Activated CD8-positive, alpha-beta T cell treated with anti-CD3 and anti-CD28 coated beads for 36 hours (primary cell): ENCODE results near the gene SPOCK2. TPM values are rescaled to one million over a fixed set of nuclear protein-coding genes. Genes with fewer than 3 reads are reported as not detected.

ENCODE experiments used
- ATAC-seq: fragments of 200-7000 bp; cut with Tn5 transposase; one replicate; pipeline ENCODE4 v1.10.0; 2021; ENCODE audit warnings: mild to moderate bottlenecking, moderate library complexity
- CTCF ChIA-PET: fragments of 350-600 bp; sonication (Branson Sonifier 250); formaldehyde crosslinking; loops from one replicate; lab custom pipeline; 2021; ENCODE audit warnings: antibody characterized with exemption; lab: Charles Lee
- POLR2A ChIA-PET: fragments of 350-600 bp; sonication (Branson Sonifier 250); formaldehyde crosslinking; loops from one replicate; lab custom pipeline; 2021; ENCODE audit warnings: antibody characterized with exemption; lab: Charles Lee
- DNase-seq: peaks from one replicate; pipeline ENCODE4 v3.0.0-alpha.2; 2020
- H3K27ac Mint-ChIP-seq: one replicate; pipeline ENCODE4 v1.8.0; 2021; ENCODE audit warnings: mild to moderate bottlenecking, mixed read lengths
- H3K27me3 Mint-ChIP-seq: one replicate; pipeline ENCODE4 v1.8.0; 2021; ENCODE audit warnings: mixed read lengths
- H3K36me3 Mint-ChIP-seq: one replicate; pipeline ENCODE4 v1.8.0; 2021; ENCODE audit warnings: low read depth, mixed read lengths
- H3K4me1 Mint-ChIP-seq: one replicate; pipeline ENCODE4 v1.8.0; 2021; ENCODE audit warnings: low read depth, mixed read lengths
- H3K4me3 Mint-ChIP-seq: one replicate; pipeline ENCODE4 v1.8.0; 2021; ENCODE audit warnings: mild to moderate bottlenecking, moderate library complexity, mixed read lengths
- H3K9me3 Mint-ChIP-seq: one replicate; pipeline ENCODE4 v1.8.0; 2021; ENCODE audit warnings: mixed read lengths
- intact Hi-C: fragments of 100-400 bp; cut with micrococcal nuclease; formaldehyde crosslinking; loops from one replicate; pipeline ENCODE4 v1.10.0; 2022
- total RNA-seq, 2 experiments: library from RNA; stranded (reverse); gene quantifications; one replicate each; pipeline ENCODE4 v1.2.3, GENCODE V29; 2021
- TF ChIP-seq, protein P1 (sequence below): fragments of 200-600 bp; IDR thresholded peaks from one replicate; pipeline ENCODE4 v1.8.0; 2022; ENCODE audit warnings: antibody characterized with exemption, mild to moderate bottlenecking

SPOCK2 gene
- total RNA-seq, 2 experiments from 2014 or later: 134 to 135 TPM

DNA sequence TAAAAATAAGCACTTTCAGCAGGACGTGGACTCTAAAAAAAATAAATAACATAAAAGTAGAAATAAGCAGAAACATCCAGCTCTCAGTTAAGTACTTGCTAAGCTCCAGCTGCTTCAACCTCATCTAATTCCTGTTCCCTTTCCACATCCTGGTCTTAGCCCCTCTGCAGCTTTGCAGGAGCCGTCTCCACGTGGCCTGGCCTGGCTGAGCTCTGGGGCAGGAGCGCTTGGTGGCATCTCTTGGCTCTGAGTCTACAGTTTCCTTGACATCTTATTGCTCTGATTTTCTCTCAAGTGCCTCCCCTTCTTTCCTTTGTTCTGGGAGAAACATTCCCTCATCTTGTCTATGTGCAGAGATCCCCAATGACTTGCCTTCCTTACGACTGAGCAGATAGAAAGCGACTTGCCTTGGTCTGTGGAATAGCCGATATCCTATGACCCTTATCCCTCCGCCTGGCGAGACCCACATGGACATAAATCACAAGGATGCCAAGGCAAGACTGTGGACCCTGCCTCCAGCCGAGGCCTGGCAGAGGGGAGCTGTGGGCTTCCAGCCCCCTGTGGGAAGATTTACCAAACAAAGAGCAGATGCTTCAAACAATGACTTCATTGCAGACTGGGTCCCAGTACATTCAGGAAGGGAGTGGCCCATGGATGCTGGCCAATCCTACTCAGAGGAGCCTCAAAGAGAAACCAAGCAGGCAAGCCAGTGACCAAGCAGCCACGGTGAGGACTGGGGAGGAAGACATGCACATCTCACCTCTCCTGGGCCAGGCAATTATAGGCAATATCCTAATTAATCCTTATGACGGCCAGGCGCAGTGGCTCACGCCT lies 61.9 kb downstream of the SPOCK2 start:
- intact Hi-C loops: no loop called here
- no peak for DNase-seq
- no peaks in the 10 kb centered on the region for H3K36me3 Mint-ChIP-seq
- peaks cover 2% of the 10 kb centered on the region for H3K27me3 Mint-ChIP-seq
- ChIA-PET POLR2A (no interaction called here), CTCF (interaction anchor here (1.2 kb wide), 1 partner anchor 130 kb away, joined by 3 read pairs; no protein-coding TSS in a partner anchor)
- no peak overlapping the region for H3K4me3 Mint-ChIP-seq
- H3K27ac Mint-ChIP-seq: no peak overlapping the region
- ATAC-seq: no peak
- TF ChIP-seq, protein P1, sequence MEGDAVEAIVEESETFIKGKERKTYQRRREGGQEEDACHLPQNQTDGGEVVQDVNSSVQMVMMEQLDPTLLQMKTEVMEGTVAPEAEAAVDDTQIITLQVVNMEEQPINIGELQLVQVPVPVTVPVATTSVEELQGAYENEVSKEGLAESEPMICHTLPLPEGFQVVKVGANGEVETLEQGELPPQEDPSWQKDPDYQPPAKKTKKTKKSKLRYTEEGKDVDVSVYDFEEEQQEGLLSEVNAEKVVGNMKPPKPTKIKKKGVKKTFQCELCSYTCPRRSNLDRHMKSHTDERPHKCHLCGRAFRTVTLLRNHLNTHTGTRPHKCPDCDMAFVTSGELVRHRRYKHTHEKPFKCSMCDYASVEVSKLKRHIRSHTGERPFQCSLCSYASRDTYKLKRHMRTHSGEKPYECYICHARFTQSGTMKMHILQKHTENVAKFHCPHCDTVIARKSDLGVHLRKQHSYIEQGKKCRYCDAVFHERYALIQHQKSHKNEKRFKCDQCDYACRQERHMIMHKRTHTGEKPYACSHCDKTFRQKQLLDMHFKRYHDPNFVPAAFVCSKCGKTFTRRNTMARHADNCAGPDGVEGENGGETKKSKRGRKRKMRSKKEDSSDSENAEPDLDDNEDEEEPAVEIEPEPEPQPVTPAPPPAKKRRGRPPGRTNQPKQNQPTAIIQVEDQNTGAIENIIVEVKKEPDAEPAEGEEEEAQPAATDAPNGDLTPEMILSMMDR: no peak
- peaks cover 5% of the 10 kb centered on the region for H3K4me1 Mint-ChIP-seq
- no peaks in the 10 kb centered on the region for H3K9me3 Mint-ChIP-seq

- DNase-seq: no peak
- no peak for ATAC-seq
- H3K36me3 Mint-ChIP-seq: no peaks in the 10 kb centered on the region
- TF ChIP-seq, protein P1: no peak
- peaks cover 2% of the 10 kb centered on the region for H3K27me3 Mint-ChIP-seq
- POLR2A ChIA-PET: no interaction called here
- no peaks in the 10 kb centered on the region for H3K9me3 Mint-ChIP-seq
- H3K4me1 Mint-ChIP-seq: peaks cover 5% of the 10 kb centered on the region
- no peak overlapping the region for H3K27ac Mint-ChIP-seq
- intact Hi-C loops: no loop called here
- no peak overlapping the region for H3K4me3 Mint-ChIP-seq
- CTCF ChIA-PET: interaction anchor here (1.2 kb wide), 1 partner anchor 129 kb away, joined by 3 read pairs; no protein-coding TSS in a partner anchor
These were observed 62.5 kb downstream of the SPOCK2 start for GRCh38 chr10:72025832-72026231.

- peaks cover 5% of the 10 kb centered on the region for H3K4me1 Mint-ChIP-seq
- DNase-seq: no peak
- CTCF ChIA-PET: interaction anchor here (1.0 to 1.2 kb wide), 2 partner anchors 23 to 129 kb away, joined by 3 to 4 read pairs; no protein-coding TSS in a partner anchor
- no peak for ATAC-seq
- intact Hi-C loops: no loop called here
- H3K27ac Mint-ChIP-seq: no peak overlapping the region
- POLR2A ChIA-PET: no interaction called here
- TF ChIP-seq, protein P1: no peak
- H3K4me3 Mint-ChIP-seq: no peak overlapping the region
- peaks cover 2% of the 10 kb centered on the region for H3K27me3 Mint-ChIP-seq
- H3K9me3 Mint-ChIP-seq: no peaks in the 10 kb centered on the region
- H3K36me3 Mint-ChIP-seq: no peaks in the 10 kb centered on the region
These were observed 63.0 kb downstream of the SPOCK2 start for GRCh38 chr10:72025400-72025799.

DNA sequence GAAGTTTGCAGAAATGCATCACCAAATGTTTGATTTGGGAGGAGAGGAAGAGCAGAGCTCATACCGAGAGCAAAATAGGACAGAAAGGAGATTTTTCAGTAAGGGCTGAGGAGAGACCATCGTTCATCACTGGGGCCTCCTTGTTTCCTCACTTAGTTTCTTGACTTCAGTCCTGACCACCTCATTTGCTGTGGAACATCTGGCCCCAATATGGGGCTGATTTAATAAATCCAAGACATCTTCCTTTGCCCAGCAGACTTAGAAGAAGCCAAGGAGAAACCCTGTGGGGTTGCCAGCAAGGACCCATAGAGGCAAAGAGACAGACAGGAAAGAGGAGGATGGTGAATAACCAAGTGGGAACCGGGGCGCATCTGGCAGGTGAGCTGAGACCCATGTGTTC lies 63.8 kb downstream of the SPOCK2 start:
- no peak for DNase-seq
- CTCF ChIA-PET: interaction anchor here (0.8 to 1.0 kb wide), 2 partner anchors 23 to 24 kb away, joined by 3 to 4 read pairs; no protein-coding TSS in a partner anchor
- no peaks in the 10 kb centered on the region for H3K9me3 Mint-ChIP-seq
- no peak for ATAC-seq
- intact Hi-C loops: no loop called here
- no peak overlapping the region for H3K4me3 Mint-ChIP-seq
- no peak overlapping the region for H3K27ac Mint-ChIP-seq
- peaks cover 5% of the 10 kb centered on the region for H3K4me1 Mint-ChIP-seq
- H3K36me3 Mint-ChIP-seq: no peaks in the 10 kb centered on the region
- H3K27me3 Mint-ChIP-seq: peaks cover 2% of the 10 kb centered on the region
- POLR2A ChIA-PET: no interaction called here
- TF ChIP-seq, protein P1: no peak

DNA sequence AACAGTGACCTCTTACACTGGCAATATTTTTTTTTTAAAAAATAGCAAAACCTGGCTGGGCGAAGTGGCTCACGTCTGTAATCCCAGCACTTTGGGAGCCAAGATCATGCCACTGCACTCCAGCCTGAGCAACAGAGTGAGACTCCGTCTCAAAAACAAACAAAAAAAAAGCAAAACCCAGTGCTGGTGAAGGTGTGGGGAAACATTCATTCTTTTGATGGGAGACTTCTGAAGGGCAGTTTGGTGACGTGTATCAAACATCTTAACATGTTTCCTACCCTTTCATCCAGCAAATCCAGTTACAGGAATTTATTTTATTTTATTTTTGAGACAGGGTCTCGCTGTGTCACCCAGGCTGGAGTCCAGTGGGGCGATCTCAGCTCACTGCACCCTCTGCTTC lies 66.1 kb downstream of the SPOCK2 start:
- DNase-seq (no peak), ATAC-seq (no peak)
- H3K4me3 Mint-ChIP-seq: no peak overlapping the region
- H3K27ac Mint-ChIP-seq: no peak overlapping the region
- peaks cover under 1% of the 10 kb centered on the region for H3K27me3 Mint-ChIP-seq
- no peaks in the 10 kb centered on the region for H3K9me3 Mint-ChIP-seq
- no peaks in the 10 kb centered on the region for H3K36me3 Mint-ChIP-seq
- intact Hi-C loops: no loop called here
- ChIA-PET CTCF (interaction anchor here (0.8 to 1.8 kb wide), 3 partner anchors 9 to 126 kb away, joined by 3 to 6 read pairs (median 4); no protein-coding TSS in a partner anchor), POLR2A (interaction anchor here (0.6 kb wide), 1 partner anchor 178 kb away, joined by 3 read pairs; no protein-coding TSS in a partner anchor)
- H3K4me1 Mint-ChIP-seq: peaks cover under 1% of the 10 kb centered on the region
- TF ChIP-seq, protein P1: no peak
